Ishikawa (cell line): ENCODE results near the gene GAA.

ENCODE experiments used
- CEBPB ChIP-seq: IDR thresholded peaks from 2 replicates; pipeline ENCODE4 v1.6.1; 2012
- EP300 ChIP-seq: IDR thresholded peaks from 2 replicates; pipeline ENCODE4 v1.6.1; 2012; ENCODE audit warnings: borderline replicate concordance
- RAD21 ChIP-seq: IDR thresholded peaks from 2 replicates; pipeline ENCODE4 v1.6.1; 2012; ENCODE audit warnings: low read depth
- TEAD4 ChIP-seq: IDR thresholded peaks from 2 replicates; pipeline ENCODE4 v1.6.1; 2012

DNA sequence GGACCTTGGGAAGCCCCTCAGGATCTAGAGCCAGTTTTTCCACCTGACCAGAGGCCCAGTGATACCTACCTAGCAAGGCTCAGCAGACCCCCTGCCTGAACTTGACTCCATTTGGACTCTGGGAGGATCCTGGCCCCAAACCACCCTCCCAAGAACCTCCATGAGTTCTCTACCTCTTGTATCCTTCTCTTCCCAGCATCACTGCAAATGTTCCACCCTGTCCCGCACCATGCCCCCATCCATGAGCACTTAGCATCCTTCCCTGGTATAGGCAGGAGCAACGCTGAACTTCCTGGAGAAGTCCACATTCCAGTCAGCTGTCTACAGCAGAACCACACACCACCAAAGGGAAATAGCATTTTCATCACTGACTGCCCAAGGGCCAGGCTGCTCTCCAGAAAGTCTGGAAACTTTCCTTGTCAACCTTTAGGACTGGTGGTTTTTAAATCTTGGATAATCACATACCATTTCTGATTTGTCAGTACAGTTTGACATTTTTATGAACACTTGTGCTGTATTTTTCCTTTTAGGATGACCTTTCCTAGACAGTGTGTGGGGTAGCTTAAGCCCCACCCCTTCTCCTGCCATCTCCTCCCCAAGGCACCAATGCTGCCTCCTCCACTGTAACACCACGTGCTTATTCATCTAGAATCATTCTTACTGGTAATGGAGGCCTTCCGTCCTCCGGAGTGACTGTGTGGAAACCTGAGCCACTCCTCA, 31.7 kb downstream of the GAA start:
- TF ChIP-seq CEBPB, result no peak
- no peak for TF ChIP-seq RAD21
- TF ChIP-seq TEAD4, result no peak
- no peak for TF ChIP-seq EP300
